Subcutaneous abdominal adipose tissue (tissue), 5 donors: ENCODE results near the gene PRTN3.
"Not testable (repeated sequence)": the region's sequence is repeated elsewhere in the genome, so short reads cannot be mapped to it uniquely, and the experiment has no call there.

Experiments
- H3K27ac ChIP-seq: one replicate; pipeline ENCODE4 v1.7.0; 2013; ENCODE audit warnings: low read depth, mild to moderate bottlenecking, inconsistent platforms, low read length, moderate library complexity
- H3K27me3 ChIP-seq, 5 donors: one replicate each; pipeline ENCODE4 v1.7.0; 2013; ENCODE audit warnings: low read length in 5 of 5, inconsistent platforms in 1 of 5; ENCODE audit not compliant: control insufficient read depth in 5 of 5, insufficient read depth in 4 of 5
- H3K36me3 ChIP-seq, 5 donors: one replicate each; pipeline ENCODE4 v1.7.0; 2013; ENCODE audit warnings: low read length in 5 of 5; ENCODE audit not compliant: control insufficient read depth in 5 of 5, insufficient read depth in 5 of 5
- H3K4me1 ChIP-seq, 5 donors: one replicate each; pipeline ENCODE4 v1.7.0; 2013; ENCODE audit warnings: low read length in 5 of 5, mild to moderate bottlenecking in 3 of 5, moderate library complexity in 1 of 5; ENCODE audit not compliant: control insufficient read depth in 5 of 5, insufficient read depth in 5 of 5
- H3K4me3 ChIP-seq, 5 donors: one replicate each; pipeline ENCODE4 v1.7.0; 2013; ENCODE audit warnings: low read length in 5 of 5, low read depth in 1 of 5
- H3K9ac ChIP-seq, 5 donors: one replicate each; pipeline ENCODE4 v1.7.0; 2013; ENCODE audit warnings: low read length in 5 of 5, mild to moderate bottlenecking in 4 of 5, moderate library complexity in 3 of 5
- H3K9me3 ChIP-seq, 5 donors: one replicate each; pipeline ENCODE4 v1.7.0; 2013; ENCODE audit warnings: low read length in 5 of 5; ENCODE audit not compliant: control insufficient read depth in 5 of 5
- donor health status: healthy.
- donor health status: healthy.
- donor health status: healthy.
- donor health status: healthy.
- donor health status: healthy.

Gene PRTN3

GRCh38 chr19:829129-829758, 11.6 kb upstream of the PRTN3 start:
- no peaks in the 10 kb centered on the region for H3K36me3 ChIP-seq
- peaks cover 12 to 28% (median 20%) of the 10 kb centered on the region in 5 donors for H3K27me3 ChIP-seq
- no peak overlapping the region for H3K9ac ChIP-seq
- H3K4me3 ChIP-seq = no peak overlapping the region
- no peaks in the 10 kb centered on the region for H3K9me3 ChIP-seq
- H3K4me1 ChIP-seq = peaks cover 0 to 4% (median 0%) of the 10 kb centered on the region in 5 donors
- H3K27ac ChIP-seq = no peak overlapping the region

GRCh38 chr19:831407-832369, 9.1 kb upstream of the PRTN3 start:
- Histone ChIP-seq H3K36me3 (no peaks in the 10 kb centered on the region), H3K9ac (no peak overlapping the region), H3K27me3 (peaks cover 17 to 38% (median 20%) of the 10 kb centered on the region in 5 donors), H3K4me1 (peaks cover 0 to 4% (median 0%) of the 10 kb centered on the region in 5 donors), H3K9me3 (no peaks in the 10 kb centered on the region), H3K4me3 (no peak overlapping the region), H3K27ac (no peak overlapping the region)

- Histone ChIP-seq H3K9ac (no peak overlapping the region), H3K27me3 (peaks cover 15 to 30% (median 16%) of the 10 kb centered on the region in 5 donors), H3K9me3 (no peaks in the 10 kb centered on the region), H3K4me3 (no peak overlapping the region), H3K4me1 (peaks cover 0 to 5% (median 0%) of the 10 kb centered on the region in 5 donors), H3K27ac (no peak overlapping the region), H3K36me3 (no peaks in the 10 kb centered on the region)
These were observed 6.6 kb upstream of the PRTN3 start for GRCh38 chr19:834216-834615.

GRCh38 chr19:835210-835810, 5.5 kb upstream of the PRTN3 start:
- H3K9ac ChIP-seq = no peak overlapping the region
- peaks cover 11 to 27% (median 16%) of the 10 kb centered on the region in 5 donors for H3K27me3 ChIP-seq
- H3K36me3 ChIP-seq = no peaks in the 10 kb centered on the region
- no peak overlapping the region for H3K27ac ChIP-seq
- H3K9me3 ChIP-seq = no peaks in the 10 kb centered on the region
- peaks cover 0 to 7% (median 4%) of the 10 kb centered on the region in 5 donors for H3K4me1 ChIP-seq
- no peak overlapping the region for H3K4me3 ChIP-seq

- not testable (repeated sequence) for H3K36me3 ChIP-seq, H3K9ac ChIP-seq, H3K9me3 ChIP-seq, H3K4me3 ChIP-seq, H3K27ac ChIP-seq
- Histone ChIP-seq H3K27me3 (peaks cover 18 to 28% (median 21%) of the 10 kb centered on the region in 5 donors), H3K4me1 (peaks cover 0 to 22% (median 18%) of the 10 kb centered on the region in 5 donors)
These were observed 2.0 kb downstream of the PRTN3 start for GRCh38 chr19:842802-843179.

- no peaks in the 10 kb centered on the region for H3K9me3 ChIP-seq
- no peak overlapping the region for H3K27ac ChIP-seq
- no peak overlapping the region for H3K9ac ChIP-seq
- H3K4me3 ChIP-seq = peak overlapping the region in 1 of 5 donors; percentile 37
- peaks cover 0 to 25% (median 21%) of the 10 kb centered on the region in 5 donors for H3K4me1 ChIP-seq
- H3K27me3 ChIP-seq = peaks cover 18 to 32% (median 21%) of the 10 kb centered on the region in 5 donors
- H3K36me3 ChIP-seq = no peaks in the 10 kb centered on the region
These were observed 2.5 kb downstream of the PRTN3 start for GRCh38 chr19:843180-843835.

- Histone ChIP-seq H3K9me3 (no peaks in the 10 kb centered on the region), H3K4me1 (peaks cover 0 to 30% (median 21%) of the 10 kb centered on the region in 5 donors), H3K4me3 (peak overlapping the region in 1 of 5 donors; percentile 37), H3K27me3 (peaks cover 18 to 31% (median 21%) of the 10 kb centered on the region in 5 donors), H3K27ac (no peak overlapping the region), H3K36me3 (no peaks in the 10 kb centered on the region), H3K9ac (no peak overlapping the region)
These were observed 3.2 kb downstream of the PRTN3 start for GRCh38 chr19:843836-844545.

- H3K27me3 ChIP-seq = peaks cover 17 to 30% (median 21%) of the 10 kb centered on the region in 5 donors
- H3K9me3 ChIP-seq = no peaks in the 10 kb centered on the region
- peaks cover 0 to 27% (median 20%) of the 10 kb centered on the region in 5 donors for H3K4me1 ChIP-seq
- H3K27ac ChIP-seq = no peak overlapping the region
- H3K36me3 ChIP-seq = no peaks in the 10 kb centered on the region
- no peak overlapping the region for H3K4me3 ChIP-seq
- no peak overlapping the region for H3K9ac ChIP-seq
These were observed 3.8 kb downstream of the PRTN3 start for GRCh38 chr19:844546-844971.
